Bronchial epithelial cell (primary cell): Measurements from ENCODE around the gene PEX14. TPM values are rescaled to one million over a fixed set of nuclear protein-coding genes. Genes with fewer than 3 reads are reported as not detected.

ENCODE experiments used
- DNase-seq: peaks from one replicate; pipeline ENCODE4 v3.0.0-alpha.2; 2010; ENCODE audit warnings: low read depth
- FAIRE-seq: peaks from 2 replicates; lab custom pipeline; 2011; peaks lifted over from hg19 to GRCh38; lab: Jason Lieb, UNC
- H3K27me3 ChIP-seq: 2 replicates; pipeline ENCODE4 v1.5.1; 2011; ENCODE audit warnings: low read length; ENCODE audit not compliant: control insufficient read depth, insufficient read depth
- H3K36me3 ChIP-seq: 2 replicates; pipeline ENCODE4 v1.5.1; 2011; ENCODE audit warnings: low read length; ENCODE audit not compliant: control insufficient read depth, insufficient read depth
- H3K4me3 ChIP-seq: 2 replicates; pipeline ENCODE4 v1.5.1; 2011; ENCODE audit warnings: mild to moderate bottlenecking, low read depth, low read length, control low read depth
- CTCF ChIP-seq: IDR thresholded peaks from 2 replicates; pipeline ENCODE4 v1.5.1; 2011; ENCODE audit warnings: mild to moderate bottlenecking, moderate library complexity, low read length, control low read depth, inconsistent platforms; ENCODE audit not compliant: insufficient read depth, severe bottlenecking
- total RNA-seq: library from RNA; depleted of rRNA; stranded (reverse); fragments of >200 nt; gene quantifications from 2 replicates; pipeline ENCODE4 v1.2.1, GENCODE V29; 2014

The PEX14 gene
- total RNA-seq, 1 donor from 2014 or later, result 8.7 TPM

DNA sequence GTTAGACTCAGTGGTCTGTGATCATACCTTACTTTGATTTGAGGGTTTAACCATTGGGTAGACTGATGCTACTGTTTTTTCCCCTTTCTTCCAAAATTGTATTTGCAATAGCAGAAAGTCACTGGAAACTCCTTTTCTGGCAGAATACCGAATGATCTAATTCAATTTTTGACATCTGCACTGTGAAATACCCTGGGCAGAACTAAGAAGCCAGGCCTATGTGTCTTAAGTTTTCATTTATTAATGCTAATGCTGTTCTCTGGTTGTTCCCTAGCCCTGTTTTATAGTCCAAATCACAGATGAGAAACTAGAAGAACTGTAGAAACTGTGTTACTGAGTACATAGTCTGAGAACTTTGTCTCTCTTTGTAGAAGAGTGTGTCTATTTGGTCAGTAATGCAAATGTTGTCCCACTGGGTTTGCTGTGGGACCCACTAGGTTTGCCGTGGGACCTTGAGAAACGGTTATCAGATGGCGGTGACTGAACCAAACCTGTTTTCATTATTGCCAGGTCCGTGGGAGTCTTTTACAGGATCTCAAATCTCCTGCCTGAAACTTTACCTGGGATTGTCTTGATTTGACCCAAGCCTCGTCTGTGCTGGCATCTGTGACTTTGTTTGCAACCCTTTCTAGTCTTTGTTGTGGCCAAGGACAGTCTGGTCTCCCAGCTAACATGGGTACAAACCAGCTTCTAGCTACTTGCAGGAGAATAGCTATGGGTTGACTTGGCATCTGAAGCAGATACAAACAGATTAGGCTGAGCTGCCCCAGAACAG is 41.4 kb downstream of the PEX14 start:
- DNase-seq (no peak), FAIRE-seq (no peak)
- no peak overlapping the region for H3K4me3 ChIP-seq
- no peaks in the 10 kb centered on the region for H3K27me3 ChIP-seq
- no peak for TF ChIP-seq CTCF
- no peaks in the 10 kb centered on the region for H3K36me3 ChIP-seq

GRCh38 chr1:10516925-10517676 is 42.4 kb downstream of the PEX14 start:
- FAIRE-seq (no peak), DNase-seq (no peak)
- H3K36me3 ChIP-seq, result no peaks in the 10 kb centered on the region
- no peak for TF ChIP-seq CTCF
- no peaks in the 10 kb centered on the region for H3K27me3 ChIP-seq
- H3K4me3 ChIP-seq, result no peak overlapping the region

DNA sequence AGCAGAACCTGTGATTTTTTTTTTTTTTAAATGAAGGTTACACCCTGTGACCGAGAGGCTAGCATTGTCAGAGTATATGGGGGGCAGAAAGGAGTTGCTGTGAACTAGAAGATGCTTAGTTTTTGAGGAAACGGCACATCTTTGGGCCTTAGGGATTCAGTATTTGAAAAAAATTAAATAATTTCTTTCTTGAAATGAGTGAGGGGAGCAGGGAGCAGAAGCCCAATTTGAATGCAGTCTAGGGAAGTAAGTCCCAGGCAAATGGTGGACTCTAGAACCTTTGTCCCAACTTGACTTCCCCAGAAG is 42.9 kb downstream of the PEX14 start:
- Histone ChIP-seq H3K4me3 (no peak overlapping the region), H3K36me3 (no peaks in the 10 kb centered on the region), H3K27me3 (no peaks in the 10 kb centered on the region)
- no peak for DNase-seq
- TF ChIP-seq CTCF, result no peak
- FAIRE-seq, result no peak

GRCh38 chr1:10519016-10519417 is 44.3 kb downstream of the PEX14 start:
- DNase-seq, result no peak
- H3K27me3 ChIP-seq, result no peaks in the 10 kb centered on the region
- FAIRE-seq, result no peak
- peak; percentile 12 for TF ChIP-seq CTCF
- no peak overlapping the region for H3K4me3 ChIP-seq
- H3K36me3 ChIP-seq, result no peaks in the 10 kb centered on the region

DNA sequence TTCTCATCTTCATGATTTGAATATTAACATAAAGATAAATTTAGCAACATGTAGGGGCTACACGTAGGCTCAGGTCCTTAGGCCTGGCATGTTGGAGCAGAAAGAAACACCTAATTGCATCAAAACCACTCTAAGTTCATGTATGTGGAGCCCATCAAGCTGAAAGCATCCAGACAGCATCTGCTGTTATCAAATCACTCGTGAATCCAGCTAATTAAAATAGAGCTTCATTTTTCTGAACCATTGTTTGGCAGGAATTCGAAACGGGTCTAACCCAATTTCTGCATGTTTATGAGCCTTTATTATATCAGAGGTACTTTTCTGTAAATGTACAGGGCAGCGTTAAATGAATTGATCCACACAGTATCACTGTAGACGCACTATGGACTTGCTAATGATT is 45.7 kb downstream of the PEX14 start:
- no peak overlapping the region for H3K4me3 ChIP-seq
- DNase-seq, result no peak
- FAIRE-seq, result no peak
- no peaks in the 10 kb centered on the region for H3K36me3 ChIP-seq
- no peaks in the 10 kb centered on the region for H3K27me3 ChIP-seq
- no peak for TF ChIP-seq CTCF
